Stimulated activated naive CD4-positive, alpha-beta T cell treated with Interleukin-2 at 50 U/mL for 16 hours (primary cell): ENCODE results near the gene DDI1.

Source experiments
- DNase-seq: peaks from one replicate; lab custom pipeline; 2025; lab: John Stamatoyannopoulos, UW

Gene DDI1

GRCh38 chr11:104078245-104078644 is 41.8 kb downstream of the DDI1 start:
- no peak for DNase-seq

- DNase-seq: no peak
These were observed 42.6 kb downstream of the DDI1 start for GRCh38 chr11:104078995-104079394.

- DNase-seq: no peak
These were observed 50.2 kb downstream of the DDI1 start for GRCh38 chr11:104086621-104087020.
